Hypothalamus (tissue), 51 donors: ENCODE results near the gene CMYA5.
"Not testable (repeated sequence)": the region's sequence is repeated elsewhere in the genome, so short reads cannot be mapped to it uniquely, and the experiment has no call there.

Experiments used
- DNase-seq, 51 donors: peaks; one replicate each; lab custom pipeline; 2025; lab: John Stamatoyannopoulos, UW

CMYA5 gene

DNA sequence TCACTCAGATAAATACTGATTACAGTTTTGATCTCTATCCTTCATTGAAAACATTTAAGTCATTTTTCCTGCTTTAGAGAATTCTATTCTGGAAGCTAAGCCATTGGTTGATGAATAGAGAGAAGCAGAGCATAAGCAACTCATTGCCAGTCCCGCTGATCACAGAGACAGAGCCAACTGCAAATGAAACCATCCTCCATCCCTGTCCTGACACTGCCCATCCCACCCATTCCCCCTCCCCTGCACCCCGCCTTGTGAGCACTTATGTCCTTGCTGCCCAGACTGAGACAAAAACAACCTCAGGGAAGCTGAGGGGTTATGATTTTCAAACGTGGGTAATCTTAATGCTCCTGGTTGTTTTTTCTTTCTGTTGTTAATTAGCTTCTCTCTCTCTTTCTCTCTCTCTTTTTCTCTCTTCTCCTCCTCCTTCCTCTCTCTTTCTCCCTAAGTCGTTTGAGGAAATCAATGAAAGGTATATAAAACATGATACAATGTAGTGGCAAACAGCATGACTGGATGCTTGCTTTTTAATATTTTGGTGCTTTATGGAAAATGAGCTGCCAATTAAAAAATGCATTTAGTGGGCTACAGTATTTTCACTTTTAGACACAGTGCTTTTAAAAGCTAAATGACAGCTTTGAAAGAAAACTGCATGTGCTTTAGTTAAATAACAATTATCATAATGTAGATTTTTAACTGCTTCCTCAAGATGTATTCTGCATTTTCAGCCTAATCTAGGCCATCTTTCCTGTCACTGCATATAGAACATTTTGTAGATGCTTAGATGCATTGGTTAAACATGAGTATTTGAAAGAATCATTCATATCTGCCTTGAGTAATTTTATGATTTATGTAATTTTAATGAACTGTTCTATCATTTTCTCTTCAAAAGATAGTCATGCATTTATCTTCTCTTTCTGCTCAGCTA lies 57.3 kb downstream of the CMYA5 start:
- DNase-seq = peak in 9 of 51 donors; percentile 1 to 15 (median 3)

DNA sequence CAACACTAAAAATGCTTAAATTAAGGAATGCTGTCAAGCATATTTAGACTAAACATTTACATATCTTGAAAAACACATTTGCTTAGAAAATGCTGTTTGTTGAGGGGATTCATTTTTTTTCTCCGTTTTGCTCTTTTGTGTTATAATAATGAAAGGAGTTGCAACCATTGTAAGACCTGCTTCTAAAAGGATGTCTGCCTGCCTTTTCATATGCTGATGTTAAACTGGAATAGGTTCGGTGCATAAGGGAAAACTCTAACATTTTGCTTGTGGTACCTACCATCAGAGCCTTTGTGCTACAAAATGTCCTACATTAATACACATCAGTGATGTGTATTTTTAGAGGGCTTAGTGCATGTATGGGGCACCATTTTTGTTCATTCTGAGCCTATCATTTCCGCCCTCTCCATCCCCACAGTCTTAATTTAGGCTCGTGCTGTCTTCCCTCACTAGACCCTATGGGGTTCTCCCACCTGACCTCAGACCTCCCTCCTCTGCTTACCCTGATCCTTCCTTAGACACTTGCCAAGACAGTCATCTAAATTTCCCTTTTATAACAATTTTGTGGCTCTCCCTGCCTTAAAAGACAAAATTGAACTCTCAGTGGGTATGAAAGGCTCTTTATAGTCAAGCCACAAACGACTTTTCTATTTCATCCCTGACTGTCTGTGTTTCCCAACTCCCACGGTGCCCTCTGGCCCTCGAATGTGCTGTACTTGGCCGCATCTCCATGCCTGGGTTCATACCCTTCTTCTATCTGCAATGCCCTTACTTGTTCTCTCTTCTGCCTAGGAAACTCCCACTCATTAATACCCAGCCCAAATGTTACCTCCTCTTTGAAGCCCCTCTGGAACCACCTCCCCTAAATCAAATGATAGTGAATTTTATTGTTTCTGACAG lies 61.2 kb downstream of the CMYA5 start:
- DNase-seq = peak in 6 of 51 donors; percentile 1 to 26 (median 5)

DNA sequence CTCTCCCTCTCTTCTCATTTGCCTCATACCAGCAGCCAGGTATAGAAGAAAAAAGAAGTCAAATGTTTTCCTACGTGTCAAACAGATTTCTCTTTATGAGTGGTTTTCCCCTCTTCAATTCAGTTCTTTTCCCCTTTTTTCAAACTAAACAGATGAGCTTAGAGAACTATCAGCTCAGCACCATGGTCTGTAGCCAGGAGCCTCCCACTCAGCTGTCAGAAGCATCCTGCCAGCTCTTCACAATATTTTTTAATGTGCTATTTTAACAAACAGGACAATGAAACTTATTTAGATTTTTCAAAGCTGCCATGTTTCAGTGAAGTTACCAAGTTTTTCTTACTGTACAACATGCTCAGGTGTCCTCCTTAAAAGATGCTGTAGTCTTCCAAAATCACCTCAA lies 63.5 kb downstream of the CMYA5 start:
- DNase-seq = no peak

DNA sequence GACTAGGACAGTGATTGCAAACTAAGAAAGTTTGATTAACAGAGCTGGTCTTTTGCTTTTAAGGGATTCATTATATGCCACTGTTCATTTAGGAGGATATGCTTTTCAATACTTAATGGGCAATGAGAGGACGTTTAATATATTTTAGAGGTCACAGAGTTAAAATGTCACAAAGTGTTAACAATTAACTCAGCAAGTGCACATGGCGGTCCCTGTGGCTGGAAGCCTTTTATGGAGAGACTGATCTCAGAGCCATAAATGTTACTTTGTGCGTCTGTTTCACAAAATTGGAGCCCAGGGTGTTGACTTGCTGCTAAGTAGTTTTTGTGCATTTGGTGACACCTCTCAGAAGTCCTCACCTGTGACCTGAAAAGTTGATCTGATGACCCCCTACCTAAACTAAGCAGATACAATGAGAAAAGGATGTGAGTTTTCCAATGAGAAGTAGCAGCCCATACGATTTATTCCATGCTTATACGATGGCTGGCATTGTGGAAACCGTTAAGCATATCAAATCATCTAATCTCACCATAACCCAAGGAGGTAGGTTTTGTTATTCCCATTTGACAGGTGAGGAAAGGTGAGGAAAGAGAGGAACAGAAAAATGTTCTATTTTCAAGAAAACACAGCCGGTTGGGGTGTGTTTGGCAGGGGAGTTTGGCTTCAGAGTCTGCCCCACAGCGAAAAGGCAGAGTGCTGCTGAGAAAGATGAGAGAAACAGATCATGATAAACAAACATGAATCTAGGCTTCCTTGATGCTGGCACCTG lies 64.4 kb downstream of the CMYA5 start:
- no peak for DNase-seq

DNA sequence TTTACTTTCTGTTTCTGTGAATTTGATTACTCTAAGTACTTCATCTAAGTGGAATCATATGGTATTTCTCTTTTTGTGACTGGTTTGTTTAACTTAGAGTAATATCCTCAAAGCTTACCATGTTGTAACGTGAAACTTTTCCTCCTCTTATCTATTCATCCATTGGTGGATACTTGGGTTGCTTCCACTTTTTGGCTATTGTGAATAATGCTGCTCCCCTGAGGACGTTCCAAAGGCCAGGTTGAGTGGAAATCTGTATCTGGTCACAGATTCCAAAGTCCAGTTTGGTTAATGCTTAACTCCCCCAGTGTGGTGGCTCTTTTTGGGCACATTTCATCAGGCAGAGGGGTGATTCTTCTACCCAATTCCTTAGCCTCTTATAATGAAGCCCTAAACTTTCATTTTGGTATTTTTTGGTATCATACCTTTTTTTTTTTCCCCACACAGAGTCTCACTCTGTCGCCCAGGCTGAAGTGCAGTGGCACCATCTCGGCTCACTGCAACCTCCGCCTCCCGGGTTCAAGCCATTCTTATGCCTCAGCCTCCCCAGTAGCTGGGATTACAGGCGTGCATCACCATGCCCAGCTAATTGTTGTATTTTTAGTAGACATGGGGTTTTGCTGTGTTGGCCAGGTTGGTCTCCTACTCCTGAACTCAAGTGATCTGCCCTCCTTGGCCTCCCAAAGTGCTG lies 65.4 kb downstream of the CMYA5 start:
- no peak for DNase-seq

DNA sequence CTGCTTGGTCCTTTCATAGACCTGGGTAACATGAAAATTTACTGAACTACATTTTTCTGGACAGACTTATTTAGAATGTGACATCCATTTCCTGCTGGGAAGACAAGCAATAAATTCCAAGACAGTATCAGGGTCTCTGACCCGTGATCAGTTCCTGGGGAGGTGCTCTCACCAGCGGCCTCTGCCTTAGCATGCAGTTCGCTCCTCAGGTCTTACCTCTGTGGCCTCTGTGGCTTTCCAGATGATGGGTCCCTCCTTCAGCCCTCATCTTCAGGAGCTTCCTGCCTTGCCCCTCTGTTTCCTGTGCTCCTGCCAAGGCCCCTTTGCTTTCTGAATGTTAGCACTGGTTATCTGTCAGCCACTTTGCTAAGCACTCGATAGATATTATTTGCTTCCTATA lies 66.4 kb downstream of the CMYA5 start:
- DNase-seq = no peak

DNA sequence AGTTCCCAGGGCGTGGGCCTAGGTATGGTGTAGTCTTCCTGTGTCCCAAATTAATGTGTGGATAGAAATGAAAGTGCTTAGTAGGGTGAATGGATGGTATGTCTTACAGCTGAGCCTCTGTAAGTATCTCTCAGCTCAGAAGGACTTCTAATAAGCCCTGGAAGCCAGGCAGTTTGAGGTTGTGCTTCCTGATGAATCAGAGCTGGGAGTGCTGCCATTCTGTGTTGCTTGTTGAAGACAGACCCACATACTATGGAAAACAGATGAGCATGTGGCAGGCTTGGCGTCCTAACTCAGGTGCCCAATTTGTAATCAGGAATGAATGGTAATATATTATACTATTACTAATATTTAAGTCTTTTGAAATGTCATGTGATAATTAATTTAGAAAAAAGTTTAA lies 69.8 kb downstream of the CMYA5 start:
- peak in 3 of 51 donors; percentile 13 to 50 (median 27) for DNase-seq

DNA sequence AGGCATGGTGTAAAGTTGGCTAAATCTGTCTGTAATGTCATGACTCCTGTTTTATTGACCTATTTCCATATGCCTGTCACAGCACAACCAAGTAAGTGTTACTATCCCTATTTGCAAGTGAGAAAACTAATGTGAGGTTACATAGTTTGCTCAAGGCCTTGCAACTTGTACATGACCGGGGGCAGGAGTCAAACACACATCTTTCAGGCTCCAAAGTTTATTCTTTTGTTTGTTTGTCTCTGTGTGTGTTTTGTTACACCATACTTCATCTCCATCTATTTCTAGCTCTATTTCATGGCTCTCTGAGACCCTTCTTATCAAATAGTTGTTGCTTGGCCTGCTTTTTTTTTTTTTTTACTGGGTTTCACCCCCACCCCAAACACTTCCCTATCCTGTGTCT lies 70.2 kb downstream of the CMYA5 start:
- DNase-seq = no peak

DNA sequence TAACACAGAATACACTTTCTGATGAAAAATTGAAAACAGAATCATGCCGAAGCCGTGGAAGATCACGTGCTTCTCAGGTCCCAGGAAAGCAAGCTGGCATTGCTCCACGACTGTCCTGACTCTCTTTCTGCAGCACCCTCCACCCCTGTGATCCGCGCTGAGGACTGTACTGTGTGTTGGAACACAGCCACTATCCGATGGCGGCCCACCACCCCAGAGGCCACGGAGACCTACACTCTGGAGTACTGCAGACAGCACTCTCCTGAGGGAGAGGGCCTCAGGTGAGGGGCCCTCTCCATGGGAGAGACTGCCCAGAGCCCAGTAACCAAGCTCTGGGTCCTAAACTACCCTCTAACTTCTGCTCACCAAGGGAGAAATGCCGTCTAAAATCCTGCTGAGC lies 73.3 kb downstream of the CMYA5 start:
- DNase-seq = no peak

DNA sequence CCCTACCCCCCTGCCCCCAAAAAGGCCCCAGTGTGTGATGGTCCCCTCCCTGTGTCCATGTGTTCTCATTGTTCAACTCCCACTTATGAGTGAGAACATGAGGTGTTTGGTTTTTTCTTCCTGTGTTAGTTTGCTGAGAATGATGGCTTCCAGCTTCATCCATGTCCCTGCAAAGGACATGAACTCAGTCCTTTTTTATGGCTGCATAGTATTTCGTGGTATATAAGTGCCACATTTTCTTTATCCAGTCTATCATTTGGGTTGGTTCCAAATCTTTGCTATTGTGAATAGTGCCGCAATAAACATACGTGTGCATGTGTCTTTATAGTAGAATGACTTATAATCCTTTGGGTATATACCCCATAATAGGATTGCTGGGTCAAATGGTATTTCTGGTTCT lies 74.5 kb downstream of the CMYA5 start:
- not testable (repeated sequence) for DNase-seq

DNA sequence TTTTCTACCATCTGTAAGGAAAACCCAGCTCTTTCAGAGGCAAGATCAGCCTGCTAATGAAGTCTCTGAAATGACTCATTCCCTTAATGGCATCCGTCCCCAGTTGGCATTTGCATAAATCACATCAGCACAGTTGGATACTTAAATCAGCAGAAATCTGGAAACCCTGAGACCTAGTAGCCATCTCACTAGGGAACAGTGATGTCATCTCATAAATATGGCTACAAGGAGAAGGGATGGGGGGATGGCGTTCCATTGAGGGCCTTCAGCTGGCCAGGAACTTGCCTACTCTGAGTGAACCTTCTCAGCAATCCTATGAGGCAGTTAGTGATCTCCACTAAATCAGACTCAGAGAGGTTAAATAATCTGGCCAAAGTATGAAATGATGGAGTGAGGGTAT lies 81.8 kb downstream of the CMYA5 start:
- DNase-seq = no peak

DNA sequence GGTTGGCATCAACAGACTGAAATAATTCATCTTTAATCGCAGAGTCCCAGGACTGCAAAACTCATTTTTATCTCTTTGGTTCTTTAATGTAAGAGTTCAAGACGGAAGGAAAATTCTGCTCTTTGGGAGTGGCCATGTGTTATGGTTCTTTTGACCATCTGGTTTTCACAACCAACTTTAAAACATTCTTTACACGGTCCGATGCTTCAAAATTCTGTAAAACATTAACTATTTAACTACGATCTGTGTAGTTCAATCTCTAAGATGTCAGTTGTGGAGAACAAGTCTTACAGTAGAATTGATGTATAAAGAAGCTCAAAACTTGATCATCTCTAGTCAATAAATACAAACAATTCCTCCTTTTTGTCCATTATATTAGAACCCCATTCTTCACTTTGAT lies 83.0 kb downstream of the CMYA5 start:
- no peak for DNase-seq

DNA sequence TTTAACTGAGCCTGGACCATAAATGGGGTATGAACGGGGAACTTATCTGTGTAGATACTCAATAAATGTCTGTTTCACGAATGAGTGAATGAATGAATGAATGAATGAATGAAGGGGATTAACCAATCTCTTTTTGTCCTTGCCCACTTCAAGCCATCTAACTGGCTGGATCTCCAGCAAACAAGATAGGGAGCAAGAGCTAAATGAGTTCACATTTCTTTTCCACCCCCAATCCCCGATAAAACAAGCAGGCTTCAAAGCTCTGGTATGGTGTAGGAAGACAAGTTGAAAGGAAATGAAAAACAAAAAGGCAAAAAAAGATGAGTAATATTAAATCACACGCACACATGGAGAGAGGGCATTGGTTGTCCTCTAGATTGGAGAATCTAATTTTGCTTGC lies 84.0 kb downstream of the CMYA5 start:
- DNase-seq = no peak

DNA sequence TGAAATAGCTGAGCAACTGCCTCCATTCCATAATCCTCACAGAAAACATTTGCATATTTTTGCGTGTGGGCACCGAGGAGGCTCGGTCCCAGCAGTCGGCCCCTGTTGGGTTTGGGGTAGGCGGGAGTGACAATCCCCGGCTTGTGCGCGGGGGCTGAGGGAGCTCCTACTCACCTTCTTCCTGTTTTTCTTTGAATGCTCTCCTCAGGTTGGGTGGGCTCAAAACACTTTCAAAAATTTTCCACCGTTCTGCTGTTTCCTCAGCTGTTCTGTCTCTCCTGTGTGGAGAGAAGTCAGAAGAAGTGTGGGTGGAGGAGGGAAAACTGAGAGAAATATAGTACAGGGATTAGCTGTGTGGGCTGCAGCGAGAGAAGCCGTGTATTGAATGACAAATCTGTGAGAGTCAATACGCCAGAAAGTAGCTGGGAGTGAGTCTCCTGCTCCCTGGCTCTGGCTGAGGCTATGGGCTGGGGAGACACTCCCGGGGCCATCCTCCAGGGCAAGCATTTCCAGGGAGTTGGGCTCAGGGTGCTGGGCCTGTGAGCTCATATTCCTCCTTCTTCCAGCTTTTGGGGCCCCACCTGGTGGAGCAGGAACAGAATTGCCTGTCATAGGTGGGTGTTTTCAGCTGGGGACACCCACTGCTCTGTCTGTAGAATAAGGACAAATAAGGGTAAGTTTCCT lies 84.7 kb downstream of the CMYA5 start:
- DNase-seq = peak in 2 of 51 donors; percentile 62 to 75

DNA sequence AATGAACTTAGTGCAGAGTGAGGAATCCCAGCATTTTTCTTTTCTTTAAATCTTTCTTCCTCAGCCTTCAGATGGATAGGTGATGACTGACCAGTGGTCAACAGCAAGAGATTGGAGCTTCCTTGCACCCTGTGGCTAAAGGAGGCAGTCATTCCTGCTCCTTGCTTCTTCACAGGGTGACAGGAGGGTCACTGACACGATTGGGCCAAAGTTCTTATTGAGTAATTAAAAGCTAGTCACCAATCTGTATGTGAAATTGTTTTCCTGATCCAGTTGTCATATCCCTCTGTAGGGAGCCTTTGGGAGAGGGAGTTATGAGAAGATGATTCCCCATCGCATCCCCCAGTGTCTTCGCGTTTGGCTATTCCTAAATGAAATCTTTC lies 85.2 kb downstream of the CMYA5 start:
- DNase-seq = no peak

DNA sequence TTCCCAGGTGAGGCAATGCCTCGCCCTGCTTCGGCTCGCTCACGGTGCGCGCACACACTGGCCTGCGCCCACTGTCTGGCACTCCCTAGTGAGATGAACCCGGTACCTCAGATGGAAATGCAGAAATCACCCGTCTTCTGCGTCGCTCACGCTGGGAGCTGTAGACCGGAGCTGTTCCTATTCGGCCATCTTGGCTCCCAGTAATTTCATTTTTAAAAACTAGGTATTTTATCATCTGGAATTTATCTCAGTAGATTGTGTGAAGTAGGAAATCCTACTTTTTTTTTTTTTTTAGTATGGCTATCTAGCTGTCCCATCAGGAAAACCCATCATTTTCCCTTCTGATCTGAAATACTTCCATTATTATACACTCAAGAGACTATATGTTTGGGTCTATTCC lies 95.1 kb downstream of the CMYA5 start:
- DNase-seq = not testable (repeated sequence)

DNA sequence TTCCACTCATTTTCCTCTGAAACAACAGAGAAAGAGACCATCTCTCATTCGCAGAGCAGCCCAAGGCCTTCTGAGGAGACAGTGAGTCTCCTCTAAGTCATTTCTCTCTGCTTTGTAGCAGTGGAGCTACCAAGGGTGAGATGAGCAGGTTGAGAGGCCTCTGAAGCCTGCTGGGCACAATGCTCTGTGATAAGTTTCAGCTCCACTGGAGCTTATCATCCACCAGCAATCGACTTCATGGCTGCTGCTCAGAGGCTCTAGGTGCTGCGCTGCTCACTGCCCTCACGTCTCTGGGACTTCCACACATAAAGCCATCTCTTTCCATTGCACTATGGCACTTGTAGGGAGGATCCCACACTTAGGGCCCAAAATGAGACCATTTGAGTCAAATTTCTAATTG lies 96.3 kb downstream of the CMYA5 start:
- DNase-seq = no peak

DNA sequence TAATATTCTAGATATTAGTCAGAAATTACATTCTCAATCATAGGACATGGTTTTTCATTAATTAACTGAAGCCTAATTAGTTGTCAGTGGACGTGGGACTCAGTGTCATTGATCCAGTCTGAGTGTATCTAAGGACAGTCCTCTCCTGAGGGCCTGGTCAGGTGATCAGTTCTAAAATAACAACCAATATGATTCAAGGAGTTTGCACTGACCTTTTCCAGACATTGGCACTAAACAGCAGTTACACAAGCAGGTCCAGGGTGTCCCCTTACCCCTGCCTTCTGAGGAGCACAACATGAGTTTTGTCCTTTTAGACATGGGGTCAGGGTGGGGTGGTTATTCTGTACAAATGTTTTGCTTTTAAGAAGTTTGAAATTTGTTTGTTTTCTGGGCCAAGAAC lies 97.8 kb downstream of the CMYA5 start:
- DNase-seq = no peak

DNA sequence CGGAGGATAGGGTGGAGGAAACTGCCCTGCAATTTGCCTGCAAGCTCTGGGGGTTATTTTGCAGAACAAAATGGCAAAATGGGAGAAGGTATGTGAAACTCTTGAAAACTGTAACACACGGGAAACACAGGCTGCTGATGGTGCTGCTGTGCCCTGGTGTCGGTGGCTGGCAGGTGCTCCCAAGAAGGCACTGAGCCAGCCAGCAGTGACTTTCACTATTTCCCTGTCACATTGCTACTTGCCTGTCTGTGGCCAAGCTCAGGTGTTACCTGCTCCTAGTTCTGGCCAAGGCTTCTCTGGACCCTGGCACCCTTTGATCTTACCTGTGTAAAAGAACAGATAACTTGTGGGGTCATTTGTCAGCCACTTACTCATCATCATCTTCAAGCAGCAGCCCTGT lies 102.2 kb downstream of the CMYA5 start:
- no peak for DNase-seq

DNA sequence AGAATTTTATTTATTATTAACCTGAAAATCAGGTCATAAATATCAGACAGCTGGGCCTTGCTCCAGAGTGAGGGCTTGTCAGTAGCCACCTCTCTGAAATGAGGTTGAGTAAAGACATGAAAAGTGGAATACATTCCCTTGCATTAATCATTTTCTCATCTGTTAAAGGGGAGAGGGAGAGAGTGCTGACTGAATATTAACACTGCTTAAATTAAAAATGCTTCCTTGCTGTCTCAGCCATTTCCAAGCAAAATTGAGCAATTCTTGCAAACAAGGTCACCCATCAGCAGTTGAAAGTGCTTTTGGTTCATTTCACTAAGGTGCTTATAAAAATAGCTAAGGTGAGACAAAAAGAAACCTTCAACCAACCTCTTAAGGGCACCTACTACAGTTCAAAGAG lies 102.8 kb downstream of the CMYA5 start:
- DNase-seq = no peak
